Measurements from ENCODE around the gene FLYWCH2.
A peak's percentile ranks its signal among the peaks of the same experiment; 100 is the strongest.

GRCh38 chr16:2905988-2906387 is 23.0 kb downstream of the FLYWCH2 start:
- TF ChIP-seq CTCF (IDR thresholded peaks at IDR 0.05), result no peak
- TF ChIP-seq POLR2A (IDR thresholded peaks at IDR 0.05), result no peak
- TF ChIP-seq POLR2AphosphoS5 (IDR thresholded peaks at IDR 0.05), result peak; percentile 66

Data from prostate gland (tissue), 2 donors.